ENCODE data around the gene MICB.

The MICB gene

DNA sequence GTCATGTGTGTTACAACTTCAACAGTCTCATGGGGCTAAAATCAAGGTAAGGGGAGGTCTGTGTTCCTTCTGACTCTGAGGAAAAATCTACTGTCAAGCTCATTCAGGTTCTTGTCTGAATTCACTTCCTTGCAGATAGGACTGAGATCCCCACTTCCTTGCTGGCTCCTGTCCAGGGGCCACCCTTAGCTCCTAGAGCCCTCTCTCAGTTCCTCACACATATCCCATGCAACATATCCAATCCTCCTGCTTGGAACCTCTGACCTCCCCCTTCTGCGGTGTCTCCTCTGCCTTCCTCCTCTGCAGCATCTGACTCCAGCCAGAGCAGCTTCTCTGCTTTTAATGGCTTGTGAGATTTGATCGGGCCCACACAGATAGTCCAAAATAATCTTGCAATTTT, 27.1 kb upstream of the MICB start:
- Histone ChIP-seq H3K9me3 (ENCODE audit: control insufficient read depth, insufficient read depth, low read depth, low read length) (no peaks in the 10 kb centered on the region), H3K4me3 (ENCODE audit: low read depth, low read length) (no peak overlapping the region), H3K36me3 (ENCODE audit: control insufficient read depth in 2 of 2, insufficient read depth in 1 of 2, low read length in 2 of 2) (no peaks in the 10 kb centered on the region), H3K4me1 (ENCODE audit: control insufficient read depth, insufficient read depth, low read length) (no peaks in the 10 kb centered on the region), H3K27ac (ENCODE audit: extremely low read depth, low read depth, low read length) (no peak overlapping the region)
- TF ChIP-seq, protein P1, sequence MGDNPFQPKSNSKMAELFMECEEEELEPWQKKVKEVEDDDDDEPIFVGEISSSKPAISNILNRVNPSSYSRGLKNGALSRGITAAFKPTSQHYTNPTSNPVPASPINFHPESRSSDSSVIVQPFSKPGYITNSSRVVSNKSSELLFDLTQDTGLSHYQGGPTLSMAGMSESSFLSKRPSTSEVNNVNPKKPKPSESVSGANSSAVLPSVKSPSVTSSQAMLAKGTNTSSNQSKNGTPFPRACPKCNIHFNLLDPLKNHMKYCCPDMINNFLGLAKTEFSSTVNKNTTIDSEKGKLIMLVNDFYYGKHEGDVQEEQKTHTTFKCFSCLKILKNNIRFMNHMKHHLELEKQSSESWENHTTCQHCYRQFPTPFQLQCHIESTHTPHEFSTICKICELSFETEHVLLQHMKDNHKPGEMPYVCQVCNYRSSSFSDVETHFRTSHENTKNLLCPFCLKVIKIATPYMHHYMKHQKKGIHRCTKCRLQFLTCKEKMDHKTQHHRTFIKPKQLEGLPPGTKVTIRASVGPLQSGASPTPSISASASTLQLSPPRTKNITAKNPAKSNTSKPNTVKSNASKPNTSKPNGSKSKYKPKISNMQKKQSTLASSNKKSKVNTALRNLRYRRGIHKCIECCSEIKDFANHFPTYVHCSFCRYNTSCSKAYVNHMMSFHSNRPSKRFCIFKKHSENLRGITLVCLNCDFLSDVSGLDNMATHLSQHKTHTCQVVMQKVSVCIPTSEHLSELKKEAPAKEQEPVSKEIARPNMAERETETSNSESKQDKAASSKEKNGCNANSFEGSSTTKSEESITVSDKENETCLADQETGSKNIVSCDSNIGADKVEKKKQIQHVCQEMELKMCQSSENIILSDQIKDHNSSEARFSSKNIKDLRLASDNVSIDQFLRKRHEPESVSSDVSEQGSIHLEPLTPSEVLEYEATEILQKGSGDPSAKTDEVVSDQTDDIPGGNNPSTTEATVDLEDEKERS (tag by site-specific recombination; IDR thresholded peaks at IDR 0.05) = no peak
- TF ChIP-seq ZNF248 (tag by site-specific recombination; IDR thresholded peaks at IDR 0.05) (no peak), ZNF645 (tag by site-specific recombination; IDR thresholded peaks at IDR 0.05) (no peak)
- TF ChIP-seq, protein P2, sequence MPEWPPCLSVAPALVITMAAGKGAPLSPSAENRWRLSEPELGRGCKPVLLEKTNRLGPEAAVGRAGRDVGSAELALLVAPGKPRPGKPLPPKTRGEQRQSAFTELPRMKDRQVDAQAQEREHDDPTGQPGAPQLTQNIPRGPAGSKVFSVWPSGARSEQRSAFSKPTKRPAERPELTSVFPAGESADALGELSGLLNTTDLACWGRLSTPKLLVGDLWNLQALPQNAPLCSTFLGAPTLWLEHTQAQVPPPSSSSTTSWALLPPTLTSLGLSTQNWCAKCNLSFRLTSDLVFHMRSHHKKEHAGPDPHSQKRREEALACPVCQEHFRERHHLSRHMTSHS (tag by site-specific recombination; IDR thresholded peaks at IDR 0.05) = no peak
- ChIA-PET CTCF (interaction anchor here (0.6 to 1.3 kb wide), 4 partner anchors 12 to 426 kb away, joined by 3 to 6 read pairs (median 4); no protein-coding TSS in a partner anchor), POLR2A (no interaction called here)

GRCh38 chr6:31471711-31472110, 26.2 kb upstream of the MICB start:
- POLR2A ChIA-PET = no interaction called here
- no peak for TF ChIP-seq ZXDB (tag by site-specific recombination; IDR thresholded peaks at IDR 0.05)
- TF ChIP-seq, protein P3, sequence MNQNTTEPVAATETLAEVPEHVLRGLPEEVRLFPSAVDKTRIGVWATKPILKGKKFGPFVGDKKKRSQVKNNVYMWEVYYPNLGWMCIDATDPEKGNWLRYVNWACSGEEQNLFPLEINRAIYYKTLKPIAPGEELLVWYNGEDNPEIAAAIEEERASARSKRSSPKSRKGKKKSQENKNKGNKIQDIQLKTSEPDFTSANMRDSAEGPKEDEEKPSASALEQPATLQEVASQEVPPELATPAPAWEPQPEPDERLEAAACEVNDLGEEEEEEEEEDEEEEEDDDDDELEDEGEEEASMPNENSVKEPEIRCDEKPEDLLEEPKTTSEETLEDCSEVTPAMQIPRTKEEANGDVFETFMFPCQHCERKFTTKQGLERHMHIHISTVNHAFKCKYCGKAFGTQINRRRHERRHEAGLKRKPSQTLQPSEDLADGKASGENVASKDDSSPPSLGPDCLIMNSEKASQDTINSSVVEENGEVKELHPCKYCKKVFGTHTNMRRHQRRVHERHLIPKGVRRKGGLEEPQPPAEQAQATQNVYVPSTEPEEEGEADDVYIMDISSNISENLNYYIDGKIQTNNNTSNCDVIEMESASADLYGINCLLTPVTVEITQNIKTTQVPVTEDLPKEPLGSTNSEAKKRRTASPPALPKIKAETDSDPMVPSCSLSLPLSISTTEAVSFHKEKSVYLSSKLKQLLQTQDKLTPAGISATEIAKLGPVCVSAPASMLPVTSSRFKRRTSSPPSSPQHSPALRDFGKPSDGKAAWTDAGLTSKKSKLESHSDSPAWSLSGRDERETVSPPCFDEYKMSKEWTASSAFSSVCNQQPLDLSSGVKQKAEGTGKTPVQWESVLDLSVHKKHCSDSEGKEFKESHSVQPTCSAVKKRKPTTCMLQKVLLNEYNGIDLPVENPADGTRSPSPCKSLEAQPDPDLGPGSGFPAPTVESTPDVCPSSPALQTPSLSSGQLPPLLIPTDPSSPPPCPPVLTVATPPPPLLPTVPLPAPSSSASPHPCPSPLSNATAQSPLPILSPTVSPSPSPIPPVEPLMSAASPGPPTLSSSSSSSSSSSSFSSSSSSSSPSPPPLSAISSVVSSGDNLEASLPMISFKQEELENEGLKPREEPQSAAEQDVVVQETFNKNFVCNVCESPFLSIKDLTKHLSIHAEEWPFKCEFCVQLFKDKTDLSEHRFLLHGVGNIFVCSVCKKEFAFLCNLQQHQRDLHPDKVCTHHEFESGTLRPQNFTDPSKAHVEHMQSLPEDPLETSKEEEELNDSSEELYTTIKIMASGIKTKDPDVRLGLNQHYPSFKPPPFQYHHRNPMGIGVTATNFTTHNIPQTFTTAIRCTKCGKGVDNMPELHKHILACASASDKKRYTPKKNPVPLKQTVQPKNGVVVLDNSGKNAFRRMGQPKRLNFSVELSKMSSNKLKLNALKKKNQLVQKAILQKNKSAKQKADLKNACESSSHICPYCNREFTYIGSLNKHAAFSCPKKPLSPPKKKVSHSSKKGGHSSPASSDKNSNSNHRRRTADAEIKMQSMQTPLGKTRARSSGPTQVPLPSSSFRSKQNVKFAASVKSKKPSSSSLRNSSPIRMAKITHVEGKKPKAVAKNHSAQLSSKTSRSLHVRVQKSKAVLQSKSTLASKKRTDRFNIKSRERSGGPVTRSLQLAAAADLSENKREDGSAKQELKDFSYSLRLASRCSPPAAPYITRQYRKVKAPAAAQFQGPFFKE (tag by site-specific recombination; IDR thresholded peaks at IDR 0.05; ENCODE audit: borderline replicate concordance) = no peak
- TF ChIP-seq ZNF335 (tag by site-specific recombination; conservative IDR thresholded peaks at IDR 0.05) = no peak
- TF ChIP-seq ZNF785 (tag by site-specific recombination; IDR thresholded peaks at IDR 0.05) = no peak
- TF ChIP-seq, protein P4, sequence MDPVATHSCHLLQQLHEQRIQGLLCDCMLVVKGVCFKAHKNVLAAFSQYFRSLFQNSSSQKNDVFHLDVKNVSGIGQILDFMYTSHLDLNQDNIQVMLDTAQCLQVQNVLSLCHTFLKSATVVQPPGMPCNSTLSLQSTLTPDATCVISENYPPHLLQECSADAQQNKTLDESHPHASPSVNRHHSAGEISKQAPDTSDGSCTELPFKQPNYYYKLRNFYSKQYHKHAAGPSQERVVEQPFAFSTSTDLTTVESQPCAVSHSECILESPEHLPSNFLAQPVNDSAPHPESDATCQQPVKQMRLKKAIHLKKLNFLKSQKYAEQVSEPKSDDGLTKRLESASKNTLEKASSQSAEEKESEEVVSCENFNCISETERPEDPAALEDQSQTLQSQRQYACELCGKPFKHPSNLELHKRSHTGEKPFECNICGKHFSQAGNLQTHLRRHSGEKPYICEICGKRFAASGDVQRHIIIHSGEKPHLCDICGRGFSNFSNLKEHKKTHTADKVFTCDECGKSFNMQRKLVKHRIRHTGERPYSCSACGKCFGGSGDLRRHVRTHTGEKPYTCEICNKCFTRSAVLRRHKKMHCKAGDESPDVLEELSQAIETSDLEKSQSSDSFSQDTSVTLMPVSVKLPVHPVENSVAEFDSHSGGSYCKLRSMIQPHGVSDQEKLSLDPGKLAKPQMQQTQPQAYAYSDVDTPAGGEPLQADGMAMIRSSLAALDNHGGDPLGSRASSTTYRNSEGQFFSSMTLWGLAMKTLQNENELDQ (tag by site-specific recombination; IDR thresholded peaks at IDR 0.05; ENCODE audit: low read depth) = no peak
- CTCF ChIA-PET = interaction anchor here (1.3 kb wide), 1 partner anchor 12 kb away, joined by 4 read pairs; no protein-coding TSS in a partner anchor

More at GRCh38 chr6:31471711-31472110, 26.2 kb upstream of the MICB start:
- no peak overlapping the region for H3K27ac ChIP-seq (ENCODE audit: extremely low read depth, low read depth, low read length)
- no peaks in the 10 kb centered on the region for H3K4me1 ChIP-seq (ENCODE audit: control insufficient read depth, insufficient read depth, low read length)
- H3K9me3 ChIP-seq (ENCODE audit: control insufficient read depth, insufficient read depth, low read depth, low read length) = no peaks in the 10 kb centered on the region
- no peak overlapping the region for H3K4me3 ChIP-seq (ENCODE audit: low read depth, low read length)
- no peaks in the 10 kb centered on the region for H3K36me3 ChIP-seq (ENCODE audit: control insufficient read depth in 2 of 2, insufficient read depth in 1 of 2, low read length in 2 of 2)
